A673 (cell line): ENCODE data around the gene MRPL57. TPM values are rescaled to one million over a fixed set of nuclear protein-coding genes. Genes with fewer than 3 reads are reported as not detected.
A peak's percentile ranks its signal among the peaks of the same experiment; 100 is the strongest.
"Not testable (repeated sequence)": the region's sequence is repeated elsewhere in the genome, so short reads cannot be mapped to it uniquely, and the experiment has no call there.

ENCODE experiments used
- BruUV-seq: library from RNA; stranded (reverse); fragments of 400-500 nt; replicated peaks from 2 replicates; lab custom pipeline; 2021; lab: Mats Ljungman, UMichigan
- CTCF ChIA-PET: fragments of 300-600 bp; sonication (Branson Sonifier 250); formaldehyde crosslinking; loops from one replicate; lab custom pipeline; 2022; ENCODE audit warnings: antibody characterized with exemption; lab: Charles Lee
- POLR2A ChIA-PET: fragments of 300-600 bp; sonication (Branson Sonifier 250); formaldehyde crosslinking; loops from one replicate; lab custom pipeline; 2022; ENCODE audit warnings: antibody characterized with exemption; ENCODE audit not compliant: low non-redundant PET; lab: Charles Lee
- DNase-seq: peaks from one replicate; pipeline ENCODE4 v3.0.0-alpha.2; 2015; ENCODE audit warnings: low spot score
- H3K27ac ChIP-seq: fragments of 200-600 bp; sonication (generic); 2 replicates; pipeline ENCODE4 v1.5.1; 2016; ENCODE audit warnings: mixed run types, low read depth, mild to moderate bottlenecking, mixed read lengths, antibody characterized with exemption, low read length; ENCODE audit not compliant: poor library complexity, severe bottlenecking
- H3K27me3 ChIP-seq: fragments of 200-600 bp; sonication (generic); replicated peaks from 2 replicates; pipeline ENCODE4 v1.6.1; 2017; ENCODE audit warnings: mixed run types, low read depth, mild to moderate bottlenecking, mixed read lengths, antibody characterized with exemption, low read length; ENCODE audit not compliant: insufficient read depth, poor library complexity
- H3K36me3 ChIP-seq: fragments of 200-600 bp; sonication (generic); 2 replicates; pipeline ENCODE4 v1.6.1; 2016; ENCODE audit warnings: mixed run types, mild to moderate bottlenecking, mixed read lengths, antibody characterized with exemption, low read length; ENCODE audit not compliant: insufficient read depth, poor library complexity, severe bottlenecking
- H3K4me1 ChIP-seq: fragments of 200-600 bp; sonication (generic); 2 replicates; pipeline ENCODE4 v1.6.1; 2017; ENCODE audit warnings: mixed run types, mild to moderate bottlenecking, mixed read lengths, antibody characterized with exemption, low read length; ENCODE audit not compliant: insufficient read depth, poor library complexity, severe bottlenecking
- H3K4me3 ChIP-seq: fragments of 200-600 bp; sonication (generic); 2 replicates; pipeline ENCODE4 v1.5.1; 2016; ENCODE audit warnings: low read depth, mixed run types, mild to moderate bottlenecking, mixed read lengths, low read length; ENCODE audit not compliant: poor library complexity, severe bottlenecking
- H3K9me3 ChIP-seq: fragments of 200-600 bp; sonication (generic); 2 replicates; pipeline ENCODE4 v1.6.1; 2016; ENCODE audit warnings: mixed run types, low read depth, mild to moderate bottlenecking, mixed read lengths, antibody characterized with exemption, low read length; ENCODE audit not compliant: poor library complexity, severe bottlenecking
- EZH2 ChIP-seq: fragments of 200-600 bp; sonication (generic); IDR thresholded peaks from 2 replicates; pipeline ENCODE4 v1.6.1; 2017; ENCODE audit warnings: borderline replicate concordance, low read depth, mild to moderate bottlenecking, mixed read lengths, antibody characterized with exemption, low read length; ENCODE audit not compliant: poor library complexity, severe bottlenecking
- intact Hi-C: fragments of 100-400 bp; cut with micrococcal nuclease; formaldehyde crosslinking; loops from one replicate; pipeline ENCODE4 v1.10.0; 2022; ENCODE audit not compliant: unreplicated experiment
- total RNA-seq: library from RNA; stranded (reverse); gene quantifications from 2 replicates; pipeline ENCODE4 v1.2.3, GENCODE V29; 2021
- TF ChIP-seq, protein P1 (sequence below): fragments of 300-800, 200-600 bp; sonication (generic); conservative IDR thresholded peaks from 2 replicates; pipeline ENCODE4 v1.5.1; 2017; ENCODE audit warnings: low read depth, mild to moderate bottlenecking, antibody characterized with exemption, low read length, moderate library complexity, mixed read lengths

Gene MRPL57
- total RNA-seq, 1 experiment from 2014 or later, result 53.3 TPM

DNA sequence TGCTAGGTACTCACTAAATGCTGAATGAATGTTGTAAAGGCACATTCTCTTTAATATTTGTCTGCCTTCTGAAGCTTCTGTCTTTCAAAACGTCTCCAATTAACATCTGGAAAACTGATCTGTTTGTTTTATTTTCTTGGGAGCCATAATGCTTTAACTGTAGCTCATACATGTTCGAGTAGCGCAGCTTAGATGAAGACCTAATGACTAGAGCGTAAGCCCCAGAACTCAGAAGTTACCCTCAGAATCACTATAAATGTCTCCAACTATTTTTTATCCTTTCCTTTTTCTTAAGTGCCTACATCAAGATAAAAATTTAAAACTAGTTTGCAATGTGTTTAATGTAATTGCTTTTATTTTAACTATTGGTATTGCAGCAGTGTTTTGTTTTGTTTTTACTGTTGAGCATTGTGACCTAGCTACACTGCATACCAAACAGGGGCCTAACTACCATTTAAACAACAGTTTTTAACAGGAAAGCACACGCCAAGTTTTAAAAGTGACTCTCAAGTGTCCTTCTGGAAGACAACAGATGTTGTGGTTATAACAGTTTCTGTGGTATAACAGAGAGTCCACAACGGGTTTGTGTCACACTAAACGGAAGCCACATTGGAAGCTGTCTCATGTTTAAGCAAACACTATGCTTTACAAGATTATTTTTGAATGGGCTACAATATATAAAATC lies 42.0 kb downstream of the MRPL57 start:
- Histone ChIP-seq H3K9me3 (peaks cover 12% of the 10 kb centered on the region), H3K4me1 (peaks cover 12% of the 10 kb centered on the region), H3K36me3 (no peaks in the 10 kb centered on the region), H3K4me3 (no peak overlapping the region), H3K27me3 (no peaks in the 10 kb centered on the region), H3K27ac (peak overlapping the region; percentile 4)
- BruUV-seq, result no TSS peak
- TF ChIP-seq EZH2, result no peak
- TF ChIP-seq, protein P1, sequence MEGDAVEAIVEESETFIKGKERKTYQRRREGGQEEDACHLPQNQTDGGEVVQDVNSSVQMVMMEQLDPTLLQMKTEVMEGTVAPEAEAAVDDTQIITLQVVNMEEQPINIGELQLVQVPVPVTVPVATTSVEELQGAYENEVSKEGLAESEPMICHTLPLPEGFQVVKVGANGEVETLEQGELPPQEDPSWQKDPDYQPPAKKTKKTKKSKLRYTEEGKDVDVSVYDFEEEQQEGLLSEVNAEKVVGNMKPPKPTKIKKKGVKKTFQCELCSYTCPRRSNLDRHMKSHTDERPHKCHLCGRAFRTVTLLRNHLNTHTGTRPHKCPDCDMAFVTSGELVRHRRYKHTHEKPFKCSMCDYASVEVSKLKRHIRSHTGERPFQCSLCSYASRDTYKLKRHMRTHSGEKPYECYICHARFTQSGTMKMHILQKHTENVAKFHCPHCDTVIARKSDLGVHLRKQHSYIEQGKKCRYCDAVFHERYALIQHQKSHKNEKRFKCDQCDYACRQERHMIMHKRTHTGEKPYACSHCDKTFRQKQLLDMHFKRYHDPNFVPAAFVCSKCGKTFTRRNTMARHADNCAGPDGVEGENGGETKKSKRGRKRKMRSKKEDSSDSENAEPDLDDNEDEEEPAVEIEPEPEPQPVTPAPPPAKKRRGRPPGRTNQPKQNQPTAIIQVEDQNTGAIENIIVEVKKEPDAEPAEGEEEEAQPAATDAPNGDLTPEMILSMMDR, result no peak
- ChIA-PET POLR2A (interaction anchor here (0.7 kb wide), 1 partner anchor 418 kb away, joined by 4 read pairs; no protein-coding TSS in a partner anchor), CTCF (interaction anchor here (0.6 to 0.7 kb wide), 2 partner anchors 197 to 455 kb away, joined by 4 read pairs; no protein-coding TSS in a partner anchor)
- intact Hi-C loops, result no loop called here
- DNase-seq, result no peak

DNA sequence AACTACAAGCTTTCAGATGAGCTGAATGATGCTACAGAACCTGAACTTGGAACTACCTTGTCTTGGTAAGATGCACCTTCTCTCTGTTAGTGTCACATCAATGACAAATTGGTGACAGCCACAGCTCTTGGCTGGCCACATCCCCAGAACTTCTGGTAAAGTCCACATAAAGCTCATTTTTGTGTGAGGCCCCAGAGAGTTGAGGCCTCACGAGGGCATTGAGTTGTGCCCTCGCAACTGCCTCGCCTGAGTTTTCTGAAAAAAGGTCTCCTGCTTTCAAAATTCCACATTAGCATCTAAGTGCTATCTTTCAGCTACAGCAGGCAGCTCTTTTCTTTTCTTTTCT lies 42.6 kb downstream of the MRPL57 start:
- ChIA-PET POLR2A (interaction anchor here (0.7 kb wide), 1 partner anchor 418 kb away, joined by 4 read pairs; no protein-coding TSS in a partner anchor), CTCF (interaction anchor here (0.6 to 0.7 kb wide), 2 partner anchors 196 to 454 kb away, joined by 4 read pairs; no protein-coding TSS in a partner anchor)
- intact Hi-C loops, result no loop called here
- no peak for DNase-seq
- Histone ChIP-seq H3K9me3 (peaks cover 12% of the 10 kb centered on the region), H3K4me1 (peaks cover 12% of the 10 kb centered on the region), H3K4me3 (no peak overlapping the region), H3K27ac (no peak overlapping the region), H3K27me3 (no peaks in the 10 kb centered on the region), H3K36me3 (no peaks in the 10 kb centered on the region)
- no TSS peak for BruUV-seq
- TF ChIP-seq, protein P1, result no peak
- TF ChIP-seq EZH2, result no peak

DNA sequence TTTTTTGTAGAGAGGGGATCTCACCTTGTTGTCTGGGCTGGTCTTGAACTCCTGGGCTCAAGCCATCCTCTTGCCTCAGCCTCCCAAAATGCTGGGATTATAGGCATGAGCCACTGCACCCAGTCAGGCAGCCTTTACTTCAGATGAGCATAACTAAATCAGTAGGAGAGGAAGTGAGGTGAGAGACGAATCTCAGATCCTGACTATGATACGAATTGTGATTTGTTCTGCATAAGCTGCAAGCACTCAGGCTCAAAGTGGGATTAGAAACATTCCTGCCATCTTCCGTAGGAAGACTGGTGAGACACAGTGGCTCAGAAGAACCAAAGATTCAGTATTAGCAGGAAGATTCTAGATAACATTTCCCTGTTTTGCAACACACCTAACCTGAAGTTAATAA lies 43.3 kb downstream of the MRPL57 start:
- H3K36me3 ChIP-seq, CTCF ChIA-PET, POLR2A ChIA-PET, intact Hi-C loops, BruUV-seq, H3K4me3 ChIP-seq, H3K27ac ChIP-seq, DNase-seq, H3K27me3 ChIP-seq: not testable (repeated sequence)
- H3K4me1 ChIP-seq, result peaks cover 12% of the 10 kb centered on the region
- peaks cover 12% of the 10 kb centered on the region for H3K9me3 ChIP-seq

DNA sequence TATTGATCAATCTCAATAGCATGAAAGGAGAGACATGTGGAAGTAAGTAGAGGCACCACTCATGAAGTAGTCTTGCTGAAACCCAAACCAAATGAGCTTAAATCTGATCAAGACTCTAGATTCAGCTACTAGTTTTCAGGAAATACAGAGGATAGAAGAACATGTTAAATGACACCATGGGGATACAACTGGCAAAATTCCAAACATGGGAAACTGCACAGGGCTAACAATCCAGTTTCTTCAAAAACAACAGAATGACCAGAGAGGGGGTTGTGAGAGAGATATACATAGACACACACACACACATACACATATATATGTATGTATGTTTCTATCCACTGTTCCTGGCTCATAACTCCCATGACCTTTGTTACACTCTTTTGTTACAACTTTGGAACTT lies 44.8 kb downstream of the MRPL57 start:
- no TSS peak for BruUV-seq
- Histone ChIP-seq H3K4me3 (no peak overlapping the region), H3K4me1 (peaks cover 10% of the 10 kb centered on the region), H3K27ac (no peak overlapping the region), H3K9me3 (peaks cover 12% of the 10 kb centered on the region), H3K36me3 (no peaks in the 10 kb centered on the region), H3K27me3 (no peaks in the 10 kb centered on the region)
- no peak for TF ChIP-seq EZH2
- CTCF ChIA-PET, result no interaction called here
- POLR2A ChIA-PET, result no interaction called here
- no peak for DNase-seq
- intact Hi-C loops, result no loop called here
